22Rv1 (cell line): Measurements from ENCODE around the gene MTERF2.

Source experiments
- ZFX ChIP-seq: fragments of 450-650 bp; IDR thresholded peaks from 2 replicates; pipeline ENCODE4 v1.6.1; 2017; ENCODE audit warnings: antibody characterized with exemption, borderline replicate concordance
- TF ChIP-seq, protein P1 (sequence below): fragments of 450-650 bp; IDR thresholded peaks from 2 replicates; pipeline ENCODE4 v1.5.1; 2017; ENCODE audit warnings: mild to moderate bottlenecking

DNA sequence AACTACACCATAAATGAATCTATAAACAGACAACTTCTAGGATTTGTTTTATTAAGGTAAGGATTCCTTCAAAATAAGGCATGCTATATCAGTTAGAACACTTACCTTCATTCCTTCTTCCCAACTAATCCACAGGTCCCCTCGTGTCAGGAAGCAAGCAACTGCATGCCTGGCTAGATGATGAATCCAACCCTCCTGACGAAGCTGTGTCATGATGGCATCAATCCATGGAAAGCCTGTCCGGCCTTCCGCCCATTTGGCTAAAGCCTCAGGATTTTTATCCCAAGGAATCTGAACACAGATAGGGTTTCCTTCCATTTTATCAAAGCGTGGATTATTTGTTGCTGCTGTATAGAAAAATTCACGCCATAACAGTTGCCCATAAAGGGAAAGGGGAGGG is 12.5 kb upstream of the MTERF2 start:
- TF ChIP-seq, protein P1, sequence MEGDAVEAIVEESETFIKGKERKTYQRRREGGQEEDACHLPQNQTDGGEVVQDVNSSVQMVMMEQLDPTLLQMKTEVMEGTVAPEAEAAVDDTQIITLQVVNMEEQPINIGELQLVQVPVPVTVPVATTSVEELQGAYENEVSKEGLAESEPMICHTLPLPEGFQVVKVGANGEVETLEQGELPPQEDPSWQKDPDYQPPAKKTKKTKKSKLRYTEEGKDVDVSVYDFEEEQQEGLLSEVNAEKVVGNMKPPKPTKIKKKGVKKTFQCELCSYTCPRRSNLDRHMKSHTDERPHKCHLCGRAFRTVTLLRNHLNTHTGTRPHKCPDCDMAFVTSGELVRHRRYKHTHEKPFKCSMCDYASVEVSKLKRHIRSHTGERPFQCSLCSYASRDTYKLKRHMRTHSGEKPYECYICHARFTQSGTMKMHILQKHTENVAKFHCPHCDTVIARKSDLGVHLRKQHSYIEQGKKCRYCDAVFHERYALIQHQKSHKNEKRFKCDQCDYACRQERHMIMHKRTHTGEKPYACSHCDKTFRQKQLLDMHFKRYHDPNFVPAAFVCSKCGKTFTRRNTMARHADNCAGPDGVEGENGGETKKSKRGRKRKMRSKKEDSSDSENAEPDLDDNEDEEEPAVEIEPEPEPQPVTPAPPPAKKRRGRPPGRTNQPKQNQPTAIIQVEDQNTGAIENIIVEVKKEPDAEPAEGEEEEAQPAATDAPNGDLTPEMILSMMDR = no peak
- no peak for TF ChIP-seq ZFX
